IPS DF 6.9 (cell line): ENCODE measurements around the gene PPP2R5D.
A peak's percentile ranks its signal among the peaks of the same experiment; 100 is the strongest.

Experiments used
- DNase-seq: peaks from one replicate; pipeline ENCODE4 v3.0.0-alpha.2; 2013; ENCODE audit warnings: low read depth, low spot score
- H3K27ac ChIP-seq: one replicate; pipeline ENCODE4 v1.5.1; 2013; ENCODE audit warnings: low read length, control low read depth
- H3K27me3 ChIP-seq: 2 replicates; pipeline ENCODE4 v1.6.1; 2013; ENCODE audit warnings: mild to moderate bottlenecking, low read length; ENCODE audit not compliant: control insufficient read depth, insufficient read depth
- H3K36me3 ChIP-seq: 2 replicates; pipeline ENCODE4 v1.6.1; 2013; ENCODE audit warnings: low read length; ENCODE audit not compliant: control insufficient read depth, insufficient read depth
- H3K4me1 ChIP-seq: 2 replicates; pipeline ENCODE4 v1.6.1; 2013; ENCODE audit warnings: low read length; ENCODE audit not compliant: control insufficient read depth, insufficient read depth
- H3K4me3 ChIP-seq: 2 replicates; pipeline ENCODE4 v1.5.1; 2013; ENCODE audit warnings: mild to moderate bottlenecking, low read length
- H3K9me3 ChIP-seq: 2 replicates; pipeline ENCODE4 v1.6.1; 2013; ENCODE audit warnings: low read length, inconsistent platforms; ENCODE audit not compliant: control insufficient read depth, insufficient read depth
- WGBS: extraction: QIAGEN DNeasy Blood & Tissue Kit; methylation state at CpG from one replicate; pipeline ENCODE4 v1.1.7; 2013; ENCODE audit warnings: mixed read lengths, missing lambda C conversion rate; ENCODE audit not compliant: insufficient read length, insufficient coverage; 5-methylcytosine and 5-hydroxymethylcytosine counted together

PPP2R5D gene

GRCh38 chr6:43013843-43014433 is 29.6 kb downstream of the PPP2R5D start, which contains the start of the genes KLHDC3 and MEA1:
Gene KLHDC3 (plus strand): TSS chr6:43014249. CDS start chr6:43017193, 2,944 bp downstream.
Gene MEA1 (minus strand): TSS chr6:43013946. CDS start chr6:43013813, 133 bp downstream.
- WGBS = no CpG with 5 or more reads among the region's 51 CpGs
- no peaks in the 10 kb centered on the region for H3K4me1 ChIP-seq
- H3K36me3 ChIP-seq = peaks cover 32% of the 10 kb centered on the region
- DNase-seq = peak; percentile 100
- no peaks in the 10 kb centered on the region for H3K27me3 ChIP-seq
- H3K27ac ChIP-seq = no peak within 1 kb of the TSS
- H3K4me3 ChIP-seq = peak within 1 kb of the TSS; percentile 70
- no peaks in the 10 kb centered on the region for H3K9me3 ChIP-seq

GRCh38 chr6:43014434-43014909 is 30.1 kb downstream of the PPP2R5D start:
- DNase-seq = no peak
- WGBS = 100% methylated on average over 1 of the region's 7 CpGs
- Histone ChIP-seq H3K4me3 (peak overlapping the region; percentile 66; the same call in 1 of the 2 replicates), H3K9me3 (no peaks in the 10 kb centered on the region), H3K27me3 (no peaks in the 10 kb centered on the region), H3K4me1 (no peaks in the 10 kb centered on the region), H3K27ac (no peak overlapping the region), H3K36me3 (peaks cover 26% of the 10 kb centered on the region)

- DNase-seq = no peak
- H3K4me1 ChIP-seq = no peaks in the 10 kb centered on the region
- H3K27me3 ChIP-seq = no peaks in the 10 kb centered on the region
- no peak overlapping the region for H3K4me3 ChIP-seq
- H3K27ac ChIP-seq = no peak overlapping the region
- peaks cover 14% of the 10 kb centered on the region for H3K36me3 ChIP-seq
- no peaks in the 10 kb centered on the region for H3K9me3 ChIP-seq
- WGBS = no CpG with 5 or more reads among the region's 7 CpGs
Observed at GRCh38 chr6:43016176-43016942, 32.0 kb downstream of the PPP2R5D start.

GRCh38 chr6:43016943-43017334 is 32.6 kb downstream of the PPP2R5D start:
- Histone ChIP-seq H3K4me1 (no peaks in the 10 kb centered on the region), H3K36me3 (peaks cover 12% of the 10 kb centered on the region)

GRCh38 chr6:43019152-43019551 is 34.8 kb downstream of the PPP2R5D start:
- H3K27me3 ChIP-seq = no peaks in the 10 kb centered on the region
- no peak overlapping the region for H3K27ac ChIP-seq
- WGBS = no CpG with 5 or more reads among the region's 2 CpGs
- no peak overlapping the region for H3K4me3 ChIP-seq
- DNase-seq = no peak
- H3K4me1 ChIP-seq = no peaks in the 10 kb centered on the region
- no peaks in the 10 kb centered on the region for H3K9me3 ChIP-seq
- H3K36me3 ChIP-seq = peaks cover 8% of the 10 kb centered on the region; the same call in 1 of the 2 replicates

More at GRCh38 chr6:43016943-43017334, 32.6 kb downstream of the PPP2R5D start:
- WGBS = no CpG with 5 or more reads among the region's 12 CpGs
- H3K9me3 ChIP-seq = no peaks in the 10 kb centered on the region
- DNase-seq = no peak
- H3K27me3 ChIP-seq = no peaks in the 10 kb centered on the region
- no peak overlapping the region for H3K4me3 ChIP-seq
- no peak overlapping the region for H3K27ac ChIP-seq

- Histone ChIP-seq H3K27ac (no peak overlapping the region), H3K9me3 (no peaks in the 10 kb centered on the region), H3K4me1 (no peaks in the 10 kb centered on the region), H3K36me3 (peaks cover 17% of the 10 kb centered on the region; the same call in 1 of the 2 replicates), H3K27me3 (no peaks in the 10 kb centered on the region), H3K4me3 (no peak overlapping the region)
- no peak for DNase-seq
- WGBS = no CpG with 5 or more reads among the region's 3 CpGs
Observed at GRCh38 chr6:43020052-43020705, 35.8 kb downstream of the PPP2R5D start.

GRCh38 chr6:43020847-43021246 is 36.5 kb downstream of the PPP2R5D start:
- WGBS = no CpG with 5 or more reads among the region's 5 CpGs
- Histone ChIP-seq H3K4me3 (no peak overlapping the region; the same call in 1 of the 2 replicates), H3K27ac (no peak overlapping the region)

GRCh38 chr6:43021270-43022047 is 37.1 kb downstream of the PPP2R5D start, which contains the start of gene RRP36:
Gene RRP36 (plus strand): TSS chr6:43021623. CDS start chr6:43021655, 32 bp downstream.
- DNase-seq = no peak
- Histone ChIP-seq H3K36me3 (peaks cover 21% of the 10 kb centered on the region; the same call in 1 of the 2 replicates), H3K4me3 (peak within 1 kb of the TSS; percentile 75), H3K27me3 (no peaks in the 10 kb centered on the region), H3K9me3 (no peaks in the 10 kb centered on the region), H3K27ac (no peak within 1 kb of the TSS), H3K4me1 (no peaks in the 10 kb centered on the region)
- no CpG with 5 or more reads among the region's 56 CpGs for WGBS

More at GRCh38 chr6:43020847-43021246, 36.5 kb downstream of the PPP2R5D start:
- Histone ChIP-seq H3K4me1 (no peaks in the 10 kb centered on the region), H3K9me3 (no peaks in the 10 kb centered on the region), H3K36me3 (peaks cover 19% of the 10 kb centered on the region; the same call in 1 of the 2 replicates), H3K27me3 (no peaks in the 10 kb centered on the region)
- DNase-seq = no peak

- no peak overlapping the region for H3K4me3 ChIP-seq
- DNase-seq = no peak
- no CpG with 5 or more reads among the region's 2 CpGs for WGBS
- H3K9me3 ChIP-seq = no peaks in the 10 kb centered on the region
- H3K4me1 ChIP-seq = no peaks in the 10 kb centered on the region
- H3K36me3 ChIP-seq = peaks cover 28% of the 10 kb centered on the region
- no peaks in the 10 kb centered on the region for H3K27me3 ChIP-seq
- no peak overlapping the region for H3K27ac ChIP-seq
Observed at GRCh38 chr6:43024436-43024835, 40.1 kb downstream of the PPP2R5D start.
